Suppressor macrophage (primary cell): ENCODE measurements around the gene SIRT3.
"Not testable (repeated sequence)": the region's sequence is repeated elsewhere in the genome, so short reads cannot be mapped to it uniquely, and the experiment has no call there.

ENCODE experiments used
- DNase-seq, 4 experiments: peaks; one replicate each; pipeline ENCODE4 v3.0.0-alpha.2; 2020 to 2022

SIRT3 gene

DNA sequence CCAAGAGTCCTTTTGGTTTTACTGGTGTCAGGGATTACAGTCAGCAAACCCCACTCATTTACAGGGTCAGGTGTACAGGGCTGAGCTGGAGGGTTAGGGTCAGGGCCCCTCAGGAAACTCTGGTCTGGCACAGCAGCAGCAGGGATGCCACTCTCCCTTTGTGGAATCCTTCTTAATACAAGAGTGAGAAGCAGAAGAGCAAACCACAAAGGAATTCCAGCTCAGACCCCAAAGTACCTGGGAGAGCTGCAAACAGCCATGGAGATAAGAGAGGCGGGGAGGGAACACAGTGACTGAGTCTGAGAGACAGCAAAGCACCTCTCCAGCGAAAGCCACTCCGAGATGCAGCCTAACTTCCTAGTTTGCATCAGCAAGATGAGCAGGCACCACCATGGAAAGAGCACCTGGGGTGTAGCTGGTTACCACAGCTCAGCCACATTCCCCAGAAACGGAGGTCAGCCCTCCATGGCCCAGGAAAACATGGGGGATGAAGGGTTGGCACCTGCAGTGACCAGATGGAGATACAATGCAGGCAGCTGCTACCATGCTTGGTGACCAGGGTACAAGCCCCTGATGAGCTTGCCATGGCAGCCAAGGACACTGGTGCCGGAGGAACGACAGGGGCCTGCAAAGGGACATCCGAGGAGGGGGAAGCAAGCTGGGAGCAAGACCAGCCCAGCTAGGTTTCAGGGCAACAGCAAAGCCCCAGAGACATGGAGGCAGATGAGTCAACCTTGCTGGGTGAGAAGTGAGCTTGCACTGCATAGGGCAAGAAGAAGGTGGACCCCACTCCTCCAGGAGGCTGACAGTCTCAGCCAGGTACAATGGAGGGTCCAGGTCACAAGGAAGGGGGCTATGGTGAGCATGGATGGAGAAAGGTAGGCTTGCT, 32.8 kb downstream of the SIRT3 start:
- no peak for DNase-seq

DNA sequence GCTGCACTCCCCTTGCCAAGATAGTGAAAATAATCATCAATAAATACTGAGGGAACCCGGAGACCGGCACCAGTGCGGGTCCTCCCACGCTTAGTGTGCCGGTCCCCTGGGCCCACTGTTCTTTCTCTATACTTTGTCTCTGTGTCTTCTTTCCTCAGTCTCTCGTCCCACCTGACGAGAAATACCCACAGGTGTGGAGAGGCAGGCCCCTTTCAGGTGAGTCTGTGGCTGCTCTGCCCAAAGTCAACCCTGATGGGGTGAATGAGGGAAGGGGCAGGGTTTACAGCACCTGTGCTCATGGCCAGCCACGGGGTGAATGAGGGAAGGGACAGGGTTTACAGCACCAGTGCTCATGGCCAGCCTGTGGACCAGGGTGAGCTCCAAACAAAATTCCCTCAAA, 33.7 kb downstream of the SIRT3 start:
- no peak for DNase-seq

DNA sequence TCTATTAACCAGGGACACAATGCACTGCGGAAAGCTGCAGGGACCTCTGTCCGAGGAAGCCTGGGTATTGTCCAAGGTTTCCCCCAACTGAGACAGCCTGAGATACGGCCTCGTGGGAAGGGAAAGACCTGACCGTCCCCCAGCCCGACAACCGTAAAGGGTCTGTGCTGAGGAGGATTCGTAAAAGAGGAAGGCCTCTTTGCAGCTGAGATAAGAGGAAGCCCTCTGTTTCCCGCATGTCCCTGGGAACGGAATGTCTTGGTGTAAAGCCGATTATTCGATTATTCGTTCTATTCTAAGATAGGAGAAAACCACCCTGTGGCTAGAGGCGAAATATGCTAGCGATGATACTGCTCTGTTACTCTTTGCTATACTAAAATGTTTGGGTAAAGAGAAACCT, 34.2 kb downstream of the SIRT3 start:
- DNase-seq = peak; percentile 22 to 49 (median 47)

DNA sequence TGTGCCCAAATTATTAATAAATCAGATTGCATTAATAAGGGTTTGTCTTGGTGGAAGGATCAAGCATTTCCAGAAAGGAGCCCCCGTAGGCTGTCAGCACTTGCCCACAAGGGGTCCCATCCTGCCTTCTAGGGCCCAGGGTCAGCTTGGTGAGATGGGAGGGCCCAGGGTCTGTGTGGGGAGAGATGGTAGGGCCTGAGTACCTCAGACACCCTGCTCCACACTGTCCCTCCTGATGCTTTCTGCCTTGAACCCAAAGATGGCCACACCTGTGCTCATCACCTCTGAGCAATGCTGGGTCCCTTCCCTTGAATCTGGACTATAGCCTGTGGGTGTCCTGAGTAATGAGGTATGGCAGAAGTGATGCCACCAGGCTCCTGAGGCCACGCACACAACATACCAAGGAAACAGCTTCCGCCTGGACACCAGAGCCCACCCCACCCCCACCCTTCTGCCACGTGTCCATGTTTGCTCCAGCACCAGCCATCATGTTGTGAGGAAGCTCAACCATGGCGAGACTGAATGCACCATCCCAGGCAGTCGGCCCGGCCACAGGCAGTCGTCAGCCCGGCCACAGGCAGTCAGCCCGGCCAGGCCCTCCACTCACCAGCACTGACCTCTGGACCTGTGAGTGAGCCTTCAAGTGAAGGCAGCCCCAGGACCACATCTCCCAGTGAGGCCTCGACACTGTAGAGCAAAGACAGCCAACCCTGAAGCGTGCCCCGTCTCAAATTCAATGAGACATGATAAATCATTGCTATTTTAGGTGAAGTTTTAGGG, 35.7 kb downstream of the SIRT3 start:
- no peak for DNase-seq

DNA sequence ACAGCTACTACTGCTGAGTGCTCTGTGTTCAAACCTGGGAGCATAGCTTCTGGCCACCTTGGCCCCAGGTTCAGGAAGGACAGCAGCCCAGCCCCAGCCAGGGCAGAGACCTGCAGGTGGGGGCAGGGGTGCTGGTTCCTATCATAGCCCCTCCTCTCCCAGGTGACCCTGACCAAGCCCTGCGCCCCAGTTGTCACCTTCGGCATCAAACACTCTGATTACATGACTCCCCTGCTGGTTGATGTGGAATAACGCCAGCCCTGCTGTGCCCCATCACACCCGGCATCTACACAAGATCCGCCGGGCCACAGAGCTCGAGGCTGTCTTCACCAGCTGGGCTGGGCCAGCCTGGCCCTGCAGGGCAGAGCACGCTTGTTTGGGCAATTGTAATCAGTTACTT, 36.4 kb downstream of the SIRT3 start:
- no peak for DNase-seq

DNA sequence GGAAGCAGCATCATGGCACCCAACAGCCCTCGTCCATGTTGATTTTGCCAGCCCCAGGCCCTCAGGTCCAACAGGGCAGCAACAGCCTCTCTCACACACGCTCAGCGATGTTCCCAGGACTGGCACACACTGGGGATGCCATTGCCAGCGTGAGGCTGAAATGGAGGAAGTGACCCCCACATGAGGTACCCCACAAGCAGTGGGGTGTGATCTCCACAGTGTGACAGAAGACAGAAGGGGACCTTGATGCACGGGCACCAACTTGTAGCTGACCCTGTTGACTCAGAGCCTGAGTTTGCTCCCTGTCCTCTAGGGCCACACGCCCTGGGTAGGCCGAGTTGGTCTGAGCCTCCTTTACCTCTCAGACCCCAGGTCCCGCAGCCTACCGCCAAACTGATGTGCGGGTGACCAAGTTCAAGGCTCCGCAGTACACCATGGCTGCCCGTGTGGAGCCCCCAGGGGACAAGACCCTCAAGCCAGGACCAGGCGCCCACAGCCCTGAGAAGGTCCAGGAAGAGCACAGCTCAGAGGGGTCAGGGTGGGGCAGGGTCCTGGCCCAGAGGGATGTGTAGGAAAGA, 37.0 kb downstream of the SIRT3 start:
- DNase-seq = no peak

DNA sequence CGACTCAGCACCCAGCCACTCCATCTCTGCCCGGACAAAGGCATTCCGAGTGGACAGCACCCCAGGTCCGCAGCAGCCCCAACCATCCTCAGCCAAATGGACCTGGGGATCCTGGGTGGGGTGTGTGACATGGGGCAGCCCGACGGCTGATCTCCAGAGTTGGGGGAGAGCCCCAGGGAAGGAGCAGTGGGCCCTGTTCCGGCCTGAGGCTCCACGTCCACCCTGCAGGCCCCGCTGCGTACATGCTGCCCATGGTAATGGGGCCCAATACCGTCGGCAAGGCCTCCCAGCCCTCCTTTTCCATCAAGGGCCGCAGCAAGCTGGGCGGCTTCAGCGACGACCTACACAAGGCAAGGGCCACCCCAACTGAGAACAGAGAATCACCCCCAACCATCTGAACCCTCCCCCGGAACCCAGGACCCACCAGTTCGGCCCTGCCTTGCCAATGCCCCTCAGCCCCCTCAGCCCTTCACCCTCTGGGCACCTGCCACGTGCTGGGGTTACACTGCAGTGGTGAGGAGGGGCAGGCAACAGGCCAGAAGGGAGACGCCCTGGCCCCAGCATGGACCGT, 37.8 kb downstream of the SIRT3 start:
- DNase-seq = no peak

DNA sequence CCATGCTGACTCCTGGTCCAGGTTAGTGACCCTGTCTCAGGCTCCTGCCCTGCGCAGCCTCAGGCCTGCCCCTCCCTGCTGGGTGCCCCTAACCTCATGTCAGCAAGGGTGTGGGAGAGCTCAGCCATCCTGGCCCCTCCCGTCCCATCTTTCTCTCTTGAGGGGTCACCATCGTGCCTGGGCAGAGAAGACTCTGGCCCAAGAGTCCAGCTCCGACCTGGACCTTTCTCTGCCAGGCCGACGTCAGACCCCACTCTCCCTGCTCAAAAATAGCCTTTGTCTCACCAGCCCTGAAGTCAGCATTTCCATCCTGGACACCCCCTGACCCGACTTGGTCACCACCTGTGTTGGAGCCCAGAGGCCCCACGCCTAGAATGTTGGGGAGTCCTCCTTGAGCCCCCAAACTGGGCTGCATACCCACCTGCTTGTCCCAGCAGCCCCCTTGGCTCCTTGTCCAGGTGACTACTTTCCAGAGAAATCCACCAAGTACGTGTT, 38.4 kb downstream of the SIRT3 start:
- DNase-seq = no peak

DNA sequence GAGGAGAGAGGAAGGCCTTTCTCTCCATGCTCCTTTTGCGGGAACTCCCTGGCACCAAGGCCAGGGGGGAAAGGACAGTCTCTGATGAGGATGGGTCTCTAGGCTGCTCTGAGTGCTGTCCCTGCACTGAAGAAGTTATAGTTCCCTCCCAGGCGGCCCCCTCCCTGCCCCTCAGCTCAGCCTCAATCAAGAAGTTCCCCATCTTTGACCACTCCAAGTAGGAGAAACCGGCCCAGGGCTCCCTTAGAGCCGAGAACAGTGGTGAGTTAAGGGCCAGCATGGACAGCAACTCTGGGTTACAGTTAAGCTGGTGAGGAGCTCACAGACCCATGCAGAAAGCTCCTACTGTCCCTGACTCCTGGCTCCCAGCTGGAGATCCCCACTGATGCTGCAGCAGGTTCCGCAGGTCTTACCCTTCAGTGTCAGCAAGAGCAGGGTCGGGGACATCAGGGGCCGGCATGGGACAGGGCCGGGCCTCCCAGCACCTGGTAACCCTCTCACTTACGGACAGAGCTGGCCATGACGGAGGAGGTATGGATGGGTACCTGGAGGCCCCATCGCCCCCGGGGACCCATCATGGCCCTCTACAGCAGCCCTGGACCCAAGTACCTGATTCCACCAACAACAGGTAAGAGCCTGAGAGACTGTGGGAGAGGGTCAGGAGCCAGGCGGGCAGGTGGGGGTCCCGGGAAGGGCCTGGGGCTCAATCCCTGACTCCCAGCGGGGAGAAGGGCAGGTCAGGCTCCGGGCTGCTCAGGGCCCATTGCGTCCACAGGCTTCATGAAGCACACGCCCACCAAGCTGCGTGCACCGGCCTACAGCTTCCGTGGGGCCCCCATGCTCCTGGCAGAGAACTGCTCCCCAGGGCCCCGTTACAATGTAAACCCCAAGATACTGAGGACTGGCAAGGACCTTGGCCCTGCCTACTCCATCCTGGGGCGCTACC, 39.1 kb downstream of the SIRT3 start:
- no peak for DNase-seq

DNA sequence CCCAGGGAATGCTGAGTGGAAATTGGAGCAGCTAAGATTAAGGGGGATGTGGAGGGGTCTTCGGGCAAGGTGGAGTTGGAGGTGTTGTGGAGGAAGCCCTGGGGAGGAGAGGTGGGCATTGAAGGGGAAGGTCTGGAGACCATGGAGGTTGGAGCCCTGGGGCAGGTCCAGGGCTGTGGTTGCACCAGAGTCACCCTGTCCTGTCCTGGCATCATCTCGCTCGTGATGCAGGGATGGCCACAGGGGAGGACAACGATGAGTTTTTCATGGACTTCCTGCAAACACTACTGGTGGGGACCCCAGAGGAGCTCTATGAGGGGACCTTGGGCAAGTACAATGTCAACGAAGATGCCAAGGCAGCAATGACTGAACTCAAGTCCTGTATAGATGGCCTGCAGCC, 42.7 kb downstream of the SIRT3 start:
- not testable (repeated sequence) for DNase-seq

DNA sequence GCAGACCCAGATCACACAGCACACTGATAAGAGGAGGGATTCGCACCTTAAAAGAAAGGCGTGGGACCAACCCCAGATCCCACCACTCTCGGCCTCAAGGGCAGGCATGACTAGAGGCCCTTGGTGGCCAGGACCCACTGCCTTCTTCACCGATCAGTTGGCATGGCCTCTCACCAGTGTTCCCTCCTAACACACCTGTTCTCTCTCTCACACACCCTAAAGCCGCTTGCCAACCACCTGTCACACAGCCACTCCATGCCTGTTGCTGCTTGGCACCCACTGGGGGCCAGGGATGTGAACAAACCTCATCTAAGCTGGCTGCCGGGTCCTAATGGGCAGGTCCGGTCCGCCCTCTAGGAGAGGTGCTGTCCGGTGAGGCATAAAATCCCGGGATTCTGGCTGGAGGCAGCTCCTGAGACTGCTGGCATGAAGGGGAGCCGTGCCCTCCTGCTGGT, 43.4 kb downstream of the SIRT3 start, which contains the start of gene SCGB1C1:
SCGB1C1 (plus strand) TSS at position 405 of the 455 bp plus-strand sequence; CDS start at position 427, 22 bp downstream.
- DNase-seq = not testable (repeated sequence)

DNA sequence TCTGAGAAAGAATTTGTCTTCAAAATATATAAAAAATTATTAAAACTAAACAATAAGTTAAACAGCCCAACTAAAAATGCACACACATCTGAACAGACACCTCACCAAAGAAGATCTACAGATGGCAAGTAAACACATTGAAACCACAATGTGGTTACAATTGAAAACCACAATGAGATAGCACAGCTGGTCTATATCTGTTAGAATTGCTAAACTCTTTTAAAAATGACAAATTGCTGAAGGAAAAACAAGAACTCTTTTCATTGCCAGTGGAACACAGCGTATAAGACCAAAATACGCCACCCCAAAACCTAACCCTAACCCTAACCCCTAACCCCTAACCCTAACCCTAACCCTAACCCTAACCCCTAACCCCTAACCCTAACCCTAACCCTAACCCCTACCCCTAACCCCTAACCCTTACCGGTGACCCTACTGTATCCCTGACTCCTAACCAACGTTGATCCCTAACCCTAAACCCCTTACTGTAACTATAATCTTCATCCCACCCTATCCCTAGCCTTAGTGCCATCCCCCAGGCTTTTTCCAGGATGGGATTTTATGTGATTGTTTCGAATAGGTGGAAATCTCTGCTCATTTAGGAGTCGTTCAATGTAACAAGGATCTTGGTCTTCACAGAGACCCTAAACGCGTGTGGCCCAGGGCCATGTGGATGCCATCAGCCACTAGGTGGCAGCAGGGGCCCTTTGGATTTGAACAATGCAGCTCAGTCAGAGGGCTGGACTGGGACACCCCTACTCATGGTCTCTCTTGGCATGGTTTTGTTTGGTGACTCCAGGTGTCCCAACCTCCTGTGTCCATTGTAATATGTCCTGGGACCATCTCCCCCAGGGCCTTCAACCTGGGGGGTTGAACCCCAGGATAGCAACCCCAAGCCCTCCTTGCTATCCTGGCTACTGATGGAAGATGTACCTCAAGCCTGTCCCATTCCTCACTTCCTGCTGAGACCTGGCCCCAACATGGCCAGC, 44.4 kb downstream of the SIRT3 start:
- not testable (repeated sequence) for DNase-seq

DNA sequence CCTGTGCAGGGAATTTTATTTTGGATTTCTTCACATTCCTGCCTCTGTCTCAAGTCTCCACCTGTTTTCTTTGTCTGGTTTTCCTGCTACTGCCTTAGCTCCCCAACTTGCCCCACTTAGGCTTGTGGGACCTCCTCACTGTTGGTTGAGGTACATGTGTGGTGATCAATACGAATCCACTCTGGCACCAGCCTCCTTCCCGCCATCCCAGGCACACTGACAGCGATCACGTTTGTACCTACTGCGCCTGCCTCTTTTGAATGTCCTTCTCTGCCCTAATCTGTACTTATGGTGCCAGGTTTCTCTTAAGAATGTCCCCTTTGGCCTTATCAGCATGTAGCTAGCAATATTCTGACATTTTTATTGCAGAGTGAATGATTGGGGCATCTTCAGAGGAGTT, 45.6 kb downstream of the SIRT3 start:
- DNase-seq = not testable (repeated sequence)

DNA sequence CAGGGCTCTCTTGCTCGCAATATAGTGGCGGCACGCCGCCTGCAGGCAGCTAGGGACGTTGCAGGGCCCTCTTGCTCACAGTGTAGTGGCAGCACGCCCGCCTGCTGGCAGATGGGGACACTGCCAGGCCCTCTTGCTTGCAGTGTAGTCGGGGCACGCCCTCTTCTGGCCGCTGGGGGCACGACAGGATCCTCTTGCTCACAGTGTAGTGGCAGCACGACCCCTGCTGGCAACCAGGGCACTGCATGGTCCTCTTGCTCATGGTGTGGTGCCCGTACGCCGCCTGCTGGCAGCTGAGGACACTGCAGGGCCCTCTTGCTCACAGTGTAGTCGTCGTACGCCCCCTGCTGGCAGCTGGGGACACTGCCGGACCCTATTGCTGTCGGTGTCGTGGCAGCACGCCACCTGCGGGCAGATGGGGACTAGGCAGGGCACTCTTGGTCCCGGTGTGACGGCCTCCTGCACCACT, 46.3 kb downstream of the SIRT3 start:
- DNase-seq = not testable (repeated sequence)

DNA sequence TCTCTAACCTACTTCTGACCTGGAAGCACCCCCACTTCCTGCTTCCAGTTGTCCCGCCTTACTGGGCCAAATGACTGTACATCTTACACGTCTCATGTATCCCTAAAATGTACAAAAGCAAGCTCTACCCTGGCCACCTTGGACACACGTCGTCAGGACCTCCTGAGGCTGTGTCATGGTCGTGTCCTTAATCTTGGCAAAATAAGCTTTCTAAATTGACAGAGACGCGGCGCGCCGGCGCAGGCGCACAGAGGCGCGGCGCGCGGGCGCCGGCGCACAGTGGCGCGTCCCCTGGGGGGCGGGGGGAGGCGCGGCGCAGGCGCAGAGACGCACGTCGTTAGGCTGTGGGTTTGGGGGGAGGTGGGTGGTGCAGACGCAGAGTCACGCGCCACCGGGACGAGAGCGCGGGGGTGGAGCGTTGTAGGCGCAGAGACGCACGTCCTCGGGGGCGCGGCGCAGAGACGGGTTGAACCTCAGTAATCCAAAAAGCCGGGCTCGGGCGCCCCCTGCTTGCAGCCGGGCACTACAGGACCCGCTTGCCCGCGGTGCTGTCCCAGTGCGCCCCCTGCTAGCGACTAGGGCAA, 46.9 kb downstream of the SIRT3 start:
- not testable (repeated sequence) for DNase-seq

DNA sequence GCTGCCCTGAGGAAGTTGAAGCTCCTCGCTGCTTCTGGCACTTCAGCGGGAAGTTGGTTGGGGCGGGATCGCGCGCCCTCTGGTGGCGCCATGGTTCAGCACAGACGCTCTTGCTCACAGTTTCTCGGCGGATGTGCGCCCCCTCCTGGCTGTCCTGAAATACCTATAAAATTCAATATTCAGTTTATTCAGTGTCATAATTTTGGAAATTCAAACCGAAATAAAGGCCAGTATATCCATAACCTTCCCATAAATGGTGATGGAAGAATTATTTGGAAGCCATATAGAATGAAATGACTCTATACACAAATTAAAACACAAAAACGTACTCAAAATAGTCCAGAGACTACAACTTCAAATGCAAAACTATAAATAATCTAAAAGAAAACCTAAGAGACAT, 55.9 kb downstream of the SIRT3 start:
- DNase-seq = not testable (repeated sequence)
